Ovary (tissue), 3 donors: Measurements from ENCODE around the gene MPPED2.

Experiments
- POLR2A ChIP-seq: fragments of 450-650 bp; IDR thresholded peaks from one replicate; pipeline ENCODE4 v1.6.1; 2017; ENCODE audit warnings: antibody characterized with exemption, mild to moderate bottlenecking, moderate library complexity
- TF ChIP-seq, protein P1 (sequence below), 3 donors: fragments of 450-650 bp in 2 of 3; fragments of 200-600 bp in 1 of 3; IDR thresholded peaks; one replicate each; pipeline versions ENCODE4 v1.5.1 to v1.8.0; 2016 to 2022; ENCODE audit warnings: antibody characterized with exemption in 3 of 3, mild to moderate bottlenecking in 1 of 3
- donor health status: DM: no; HTN: no; CAD: no.

DNA sequence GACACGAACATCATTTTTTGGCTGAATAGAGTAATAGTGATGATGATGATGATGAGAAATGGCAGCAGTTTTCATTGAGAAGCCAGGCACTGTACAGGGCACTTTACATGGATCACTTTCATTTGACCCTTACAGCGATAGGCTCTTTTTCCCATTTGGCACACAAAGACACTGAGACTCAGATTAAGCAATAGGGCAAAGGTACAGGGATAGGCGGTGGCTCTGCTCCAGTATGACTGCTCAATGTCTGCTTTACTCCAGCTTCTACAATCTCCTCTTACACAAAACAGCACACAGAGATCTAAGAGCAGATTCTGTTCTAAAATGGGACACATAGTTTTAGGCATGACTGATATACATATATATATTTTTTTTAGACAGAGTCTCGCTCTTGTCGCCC lies 40.6 kb downstream of the MPPED2 start:
- TF ChIP-seq, protein P1, sequence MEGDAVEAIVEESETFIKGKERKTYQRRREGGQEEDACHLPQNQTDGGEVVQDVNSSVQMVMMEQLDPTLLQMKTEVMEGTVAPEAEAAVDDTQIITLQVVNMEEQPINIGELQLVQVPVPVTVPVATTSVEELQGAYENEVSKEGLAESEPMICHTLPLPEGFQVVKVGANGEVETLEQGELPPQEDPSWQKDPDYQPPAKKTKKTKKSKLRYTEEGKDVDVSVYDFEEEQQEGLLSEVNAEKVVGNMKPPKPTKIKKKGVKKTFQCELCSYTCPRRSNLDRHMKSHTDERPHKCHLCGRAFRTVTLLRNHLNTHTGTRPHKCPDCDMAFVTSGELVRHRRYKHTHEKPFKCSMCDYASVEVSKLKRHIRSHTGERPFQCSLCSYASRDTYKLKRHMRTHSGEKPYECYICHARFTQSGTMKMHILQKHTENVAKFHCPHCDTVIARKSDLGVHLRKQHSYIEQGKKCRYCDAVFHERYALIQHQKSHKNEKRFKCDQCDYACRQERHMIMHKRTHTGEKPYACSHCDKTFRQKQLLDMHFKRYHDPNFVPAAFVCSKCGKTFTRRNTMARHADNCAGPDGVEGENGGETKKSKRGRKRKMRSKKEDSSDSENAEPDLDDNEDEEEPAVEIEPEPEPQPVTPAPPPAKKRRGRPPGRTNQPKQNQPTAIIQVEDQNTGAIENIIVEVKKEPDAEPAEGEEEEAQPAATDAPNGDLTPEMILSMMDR (IDR thresholded peaks at IDR 0.05), result no peak
- TF ChIP-seq POLR2A, result no peak
